Measurements from ENCODE around the gene TNS1. TPM values are rescaled to one million over a fixed set of nuclear protein-coding genes. Genes with fewer than 3 reads are reported as not detected.

TNS1 gene
- total and polyA plus RNA-seq, 7 donors = 73.4 to 742 (median 276) TPM

DNA sequence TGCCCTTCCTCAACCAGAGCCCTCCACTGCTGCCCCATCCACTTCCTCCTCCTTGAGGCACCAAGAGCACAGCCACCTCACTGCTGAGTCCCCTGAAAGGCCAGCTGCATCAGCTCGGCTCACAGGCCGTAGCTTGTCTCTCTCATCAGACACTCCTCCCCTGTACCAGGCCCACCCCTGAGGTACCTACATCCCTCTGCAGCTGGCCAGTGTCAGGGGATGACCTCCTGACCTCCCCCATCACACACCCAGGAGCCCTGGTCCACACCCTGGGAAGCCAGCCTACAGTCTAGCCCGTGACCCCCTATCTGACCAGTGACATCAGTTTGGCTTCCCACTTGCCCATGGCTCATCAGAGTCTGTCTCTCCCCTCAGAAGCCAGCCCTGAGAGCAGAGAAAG is 205.6 kb downstream of the TNS1 start:
- intact Hi-C loops (cut with DNase I) = no loop called here
- ATAC-seq = peak; percentile 13 to 33 (median 26)
- Histone ChIP-seq H3K4me1 (peaks cover 36% of the 10 kb centered on the region), H3K36me3 (ENCODE audit: insufficient read depth in 1 of 2, low read depth in 1 of 2) (peaks cover 8 to 28% of the 10 kb centered on the region in 2 donors), H3K4me3 (no peak overlapping the region), H3K27ac (peak overlapping the region; percentile 68), H3K27me3 (ENCODE audit: insufficient read depth in 3 of 3, low read length in 2 of 3) (no peaks in the 10 kb centered on the region), H3K9me3 (no peaks in the 10 kb centered on the region)
- no peak for TF ChIP-seq CTCF (IDR thresholded peaks at IDR 0.05)
- 36 to 42% (median 41%) methylated on average over 3 of the region's 3 CpGs for WGBS, 3 donors
- DNase-seq = no peak

DNA sequence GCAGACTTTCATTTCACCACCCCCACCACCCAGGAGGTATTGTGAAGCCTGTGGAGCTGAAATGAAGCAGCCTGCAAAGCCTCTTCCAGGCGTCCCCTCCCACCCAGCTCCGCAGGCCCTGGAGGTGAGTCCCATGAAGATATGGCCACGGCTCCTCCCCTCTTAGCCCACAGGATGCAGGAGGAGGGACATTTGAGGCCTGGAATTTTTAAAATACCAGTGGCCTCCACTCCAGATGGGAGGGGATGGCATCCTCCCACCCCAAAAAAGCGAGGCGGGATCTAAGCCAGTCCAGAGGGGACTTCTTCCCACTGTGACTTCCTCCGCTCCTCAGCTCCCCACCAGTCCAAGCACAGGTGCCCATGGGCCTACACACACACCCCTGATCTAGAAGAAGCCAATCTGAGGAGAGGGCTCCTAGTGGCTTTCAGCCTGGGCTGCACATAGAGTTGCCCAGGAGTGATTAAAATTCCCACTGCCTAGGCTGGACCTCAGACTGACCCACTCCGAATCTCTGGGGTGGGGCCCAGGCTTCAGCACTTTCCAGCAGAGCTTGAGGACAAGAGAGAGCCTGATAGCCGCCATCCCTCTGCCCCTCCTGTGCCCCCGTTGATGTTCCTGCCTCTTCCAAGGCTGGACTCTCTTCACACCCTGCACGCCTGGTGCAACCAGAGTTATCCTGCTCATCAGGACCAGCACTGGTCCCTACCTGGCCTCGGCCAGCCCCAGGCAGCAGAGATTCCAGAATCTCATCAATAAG is 206.9 kb downstream of the TNS1 start:
- H3K27me3 ChIP-seq (ENCODE audit: insufficient read depth in 3 of 3, low read length in 2 of 3) = no peaks in the 10 kb centered on the region
- intact Hi-C loops (cut with DNase I) = no loop called here
- no peak overlapping the region for H3K4me3 ChIP-seq
- H3K4me1 ChIP-seq = peaks cover 37% of the 10 kb centered on the region
- DNase-seq = no peak
- H3K9me3 ChIP-seq = no peaks in the 10 kb centered on the region
- peak overlapping the region; percentile 30 for H3K27ac ChIP-seq
- peak in 2 of 4 donors; percentile 3 to 5 for ATAC-seq
- no peak for TF ChIP-seq CTCF (IDR thresholded peaks at IDR 0.05)
- H3K36me3 ChIP-seq (ENCODE audit: insufficient read depth in 1 of 2, low read depth in 1 of 2) = peaks cover 3 to 20% of the 10 kb centered on the region in 2 donors
- 75 to 82% (median 77%) methylated on average over 11 of the region's 11 CpGs for WGBS, 3 donors

DNA sequence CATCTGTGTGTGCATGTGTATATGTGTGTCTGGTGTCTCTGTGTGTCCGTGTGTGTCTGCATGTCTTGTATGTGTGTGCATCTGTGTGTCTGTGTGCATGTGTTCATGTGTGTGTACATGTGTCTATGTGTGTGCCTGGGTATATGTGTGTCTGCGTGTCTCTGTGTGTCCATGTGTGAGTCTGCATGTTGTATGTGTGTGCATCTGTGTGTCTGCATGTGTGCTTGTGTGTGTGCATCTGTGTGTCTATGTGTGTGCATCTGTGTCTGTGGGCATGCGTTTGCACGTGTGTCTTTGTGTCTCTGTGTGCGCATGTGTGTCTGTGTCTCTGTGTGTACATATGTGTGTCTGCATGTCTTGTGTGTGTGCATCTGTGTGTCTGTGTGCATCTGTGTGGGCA is 207.7 kb downstream of the TNS1 start:
- H3K4me3 ChIP-seq = no peak overlapping the region
- no peak for TF ChIP-seq CTCF (IDR thresholded peaks at IDR 0.05)
- DNase-seq (no peak), ATAC-seq (no peak)
- no peaks in the 10 kb centered on the region for H3K9me3 ChIP-seq
- peaks cover 46% of the 10 kb centered on the region for H3K4me1 ChIP-seq
- intact Hi-C loops (cut with DNase I) = no loop called here
- no peaks in the 10 kb centered on the region for H3K27me3 ChIP-seq (ENCODE audit: insufficient read depth in 3 of 3, low read length in 2 of 3)
- WGBS, 3 donors = 89 to 94% (median 91%) methylated on average over 5 of the region's 5 CpGs
- peaks cover 3 to 12% of the 10 kb centered on the region in 2 donors for H3K36me3 ChIP-seq (ENCODE audit: insufficient read depth in 1 of 2, low read depth in 1 of 2)
- no peak overlapping the region for H3K27ac ChIP-seq

- no peak for TF ChIP-seq CTCF (IDR thresholded peaks at IDR 0.05)
- Histone ChIP-seq H3K4me1 (peaks cover 53% of the 10 kb centered on the region), H3K27me3 (ENCODE audit: insufficient read depth in 3 of 3, low read length in 2 of 3) (no peaks in the 10 kb centered on the region), H3K36me3 (ENCODE audit: insufficient read depth in 1 of 2, low read depth in 1 of 2) (peaks cover under 1 to 5% of the 10 kb centered on the region in 2 donors), H3K9me3 (no peaks in the 10 kb centered on the region), H3K4me3 (no peak overlapping the region), H3K27ac (no peak overlapping the region)
- no peak for DNase-seq
- no peak for ATAC-seq
- intact Hi-C loops (cut with DNase I) = loop anchor here in 1 of 2 donors (5.0 kb wide), 1 partner anchor 78 kb away; no protein-coding TSS in a partner anchor
- WGBS, 3 donors = 69 to 79% (median 78%) methylated on average over 13 of the region's 13 CpGs
These were observed 208.4 kb downstream of the TNS1 start for GRCh38 chr2:217794133-217794986.
